HL-60 (cell line): Measurements from ENCODE around the gene GNB1.

Experiments
- CTCF ChIP-seq: IDR thresholded peaks from one replicate; pipeline ENCODE4 v1.5.1; 2011; ENCODE audit warnings: low read length, control low read depth, inconsistent platforms; ENCODE audit not compliant: insufficient read depth
- GABPA ChIP-seq: IDR thresholded peaks from 2 replicates; pipeline ENCODE4 v1.6.1; 2012; ENCODE audit warnings: low read depth
- POLR2AphosphoS5 ChIP-seq: IDR thresholded peaks from 2 replicates; pipeline ENCODE4 v1.6.1; 2012; ENCODE audit warnings: low read depth
- REST ChIP-seq: IDR thresholded peaks from 2 replicates; pipeline ENCODE4 v1.6.1; 2012; ENCODE audit warnings: low read depth; ENCODE audit not compliant: insufficient replicate concordance

- TF ChIP-seq CTCF = no peak
- no peak for TF ChIP-seq POLR2AphosphoS5
- TF ChIP-seq REST = no peak
- TF ChIP-seq GABPA = no peak
Observed at GRCh38 chr1:1881727-1882126, 9.2 kb downstream of the GNB1 start.
